Prostate gland (tissue), 2 donors: Measurements from ENCODE around the gene HTRA2. TPM values are rescaled to one million over a fixed set of nuclear protein-coding genes. Genes with fewer than 3 reads are reported as not detected.

Experiments
- DNase-seq: peaks from one replicate; pipeline ENCODE4 v3.0.0-alpha.2; 2019; ENCODE audit warnings: low spot score
- H3K27ac ChIP-seq, 2 donors: fragments of 200-600 bp; sonication (generic); 2 replicates each; pipeline ENCODE4 v1.5.1; 2017 to 2019
- H3K27me3 ChIP-seq: fragments of 200-600 bp; sonication (generic); replicated peaks from 2 replicates; pipeline ENCODE4 v1.5.1; 2019; ENCODE audit not compliant: insufficient read depth
- H3K36me3 ChIP-seq, 2 donors: fragments of 200-600 bp; sonication (generic); 1 replicate in 1 of 2; 2 replicates in 1 of 2; pipeline versions ENCODE4 v1.5.1 to v1.8.1; 2017 to 2019
- H3K4me1 ChIP-seq: fragments of 200-600 bp; sonication (generic); replicated peaks from 2 replicates; pipeline ENCODE4 v1.5.1; 2019
- H3K4me3 ChIP-seq, 2 donors: fragments of 200-600 bp; sonication (generic); 2 replicates each; pipeline ENCODE4 v1.5.1; 2017 to 2019
- H3K9me3 ChIP-seq: fragments of 200-600 bp; sonication (generic); 2 replicates; pipeline ENCODE4 v1.5.1; 2017
- POLR2A ChIP-seq: fragments of 450-650 bp; IDR thresholded peaks from one replicate; pipeline ENCODE4 v1.6.1; 2016; ENCODE audit warnings: antibody characterized with exemption, mild to moderate bottlenecking
- POLR2AphosphoS5 ChIP-seq: sonication (generic); formaldehyde crosslinking; IDR thresholded peaks from one replicate; pipeline ENCODE4 v1.6.1; 2017; ENCODE audit warnings: antibody characterized with exemption
- WGBS: methylation state at CpG from one replicate; pipeline ENCODE4 v1.1.5; 2018; 5-methylcytosine and 5-hydroxymethylcytosine counted together
- intact Hi-C: fragments of 100-400 bp; cut with DNase I; formaldehyde crosslinking; loops from one replicate; pipeline ENCODE4 v1.14.2; 2022
- total RNA-seq, 2 donors: library from RNA; depleted of rRNA; stranded (reverse); fragments of >200 nt; gene quantifications; one replicate each; pipeline ENCODE4 v1.1.0, GENCODE V29; 2016
- TF ChIP-seq, protein P1 (sequence below), 4 experiments: fragments of 200-600 bp in 2 of 4; fragments of 450-650 bp in 2 of 4; sonication (generic) in 2 of 4; IDR thresholded peaks; 1 replicate in 3 of 4; 2 replicates in 1 of 4; pipeline ENCODE4 v1.5.1; 2016 to 2019; ENCODE audit warnings: antibody characterized with exemption in 4 of 4, mild to moderate bottlenecking in 2 of 4, moderate library complexity in 2 of 4

HTRA2 gene
- total RNA-seq, 2 donors from 2014 or later = 19.1 to 37.9 TPM

DNA sequence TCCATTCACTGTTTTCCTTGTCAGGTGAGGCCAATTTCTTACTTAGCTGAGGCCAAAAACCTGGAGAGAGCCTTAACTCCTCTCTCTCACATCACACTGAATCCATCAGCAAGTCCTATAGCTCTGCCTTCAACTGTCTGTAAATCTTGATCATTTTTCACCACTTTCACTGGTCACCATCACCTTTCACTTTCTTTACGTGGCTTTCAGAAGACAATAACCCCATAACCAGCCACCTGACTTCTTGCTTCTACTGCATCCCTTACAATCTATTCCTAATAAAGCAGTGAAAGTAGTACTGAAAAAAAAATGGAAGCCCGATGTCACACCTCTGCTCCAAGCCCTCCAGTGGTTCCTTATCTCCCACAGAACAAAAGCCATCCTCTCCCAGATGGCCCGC is 16.3 kb downstream of the HTRA2 start:
- Histone ChIP-seq H3K27ac (no peak overlapping the region), H3K4me1 (no peaks in the 10 kb centered on the region), H3K9me3 (no peaks in the 10 kb centered on the region), H3K36me3 (no peaks in the 10 kb centered on the region), H3K27me3 (no peaks in the 10 kb centered on the region), H3K4me3 (no peak overlapping the region)
- DNase-seq = no peak
- intact Hi-C loops = no loop called here
- WGBS = 83% methylated on average over 3 of the region's 3 CpGs
- TF ChIP-seq, protein P1, sequence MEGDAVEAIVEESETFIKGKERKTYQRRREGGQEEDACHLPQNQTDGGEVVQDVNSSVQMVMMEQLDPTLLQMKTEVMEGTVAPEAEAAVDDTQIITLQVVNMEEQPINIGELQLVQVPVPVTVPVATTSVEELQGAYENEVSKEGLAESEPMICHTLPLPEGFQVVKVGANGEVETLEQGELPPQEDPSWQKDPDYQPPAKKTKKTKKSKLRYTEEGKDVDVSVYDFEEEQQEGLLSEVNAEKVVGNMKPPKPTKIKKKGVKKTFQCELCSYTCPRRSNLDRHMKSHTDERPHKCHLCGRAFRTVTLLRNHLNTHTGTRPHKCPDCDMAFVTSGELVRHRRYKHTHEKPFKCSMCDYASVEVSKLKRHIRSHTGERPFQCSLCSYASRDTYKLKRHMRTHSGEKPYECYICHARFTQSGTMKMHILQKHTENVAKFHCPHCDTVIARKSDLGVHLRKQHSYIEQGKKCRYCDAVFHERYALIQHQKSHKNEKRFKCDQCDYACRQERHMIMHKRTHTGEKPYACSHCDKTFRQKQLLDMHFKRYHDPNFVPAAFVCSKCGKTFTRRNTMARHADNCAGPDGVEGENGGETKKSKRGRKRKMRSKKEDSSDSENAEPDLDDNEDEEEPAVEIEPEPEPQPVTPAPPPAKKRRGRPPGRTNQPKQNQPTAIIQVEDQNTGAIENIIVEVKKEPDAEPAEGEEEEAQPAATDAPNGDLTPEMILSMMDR (IDR thresholded peaks at IDR 0.05) = no peak
- TF ChIP-seq POLR2A (no peak), POLR2AphosphoS5 (no peak)

DNA sequence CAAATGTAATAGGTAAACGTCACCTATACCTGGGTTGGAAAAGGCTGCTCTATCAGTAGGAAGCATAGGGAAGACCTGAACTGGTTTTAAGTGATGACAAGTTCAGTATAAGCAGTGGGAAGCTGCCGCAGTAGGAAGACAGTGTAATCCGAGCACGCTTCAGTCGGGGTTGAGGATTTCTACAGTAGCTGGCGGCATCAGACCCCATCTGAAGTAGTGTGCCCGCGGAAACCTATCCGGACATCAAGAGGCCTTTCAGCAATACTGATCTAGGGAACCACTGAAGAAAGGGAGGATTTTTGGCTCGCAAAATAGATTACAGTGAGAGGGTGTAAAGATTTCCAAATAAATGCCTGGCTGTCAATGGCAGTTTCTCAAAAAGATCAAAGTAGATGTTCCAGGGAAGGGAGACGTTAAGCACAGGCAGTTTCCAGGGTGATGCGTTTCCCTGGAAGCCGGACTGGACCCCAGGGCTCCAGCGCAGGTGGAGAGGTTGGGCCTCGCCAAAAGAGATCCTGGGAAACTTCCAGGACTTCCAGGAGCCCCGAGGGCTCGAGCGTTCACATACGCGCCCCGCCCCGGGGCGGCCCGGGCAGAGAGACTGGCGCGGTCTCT is 18.7 kb downstream of the HTRA2 start:
- no peaks in the 10 kb centered on the region for H3K36me3 ChIP-seq
- peak overlapping the region; percentile 20 to 49 for H3K27ac ChIP-seq
- TF ChIP-seq POLR2AphosphoS5 = no peak
- no peak for TF ChIP-seq POLR2A
- WGBS = 8% methylated on average over 26 of the region's 26 CpGs
- H3K9me3 ChIP-seq = no peaks in the 10 kb centered on the region
- H3K4me1 ChIP-seq = no peaks in the 10 kb centered on the region
- H3K4me3 ChIP-seq = peak overlapping the region; percentile 40 to 44
- no peak for DNase-seq
- intact Hi-C loops = no loop called here
- H3K27me3 ChIP-seq = no peaks in the 10 kb centered on the region

DNA sequence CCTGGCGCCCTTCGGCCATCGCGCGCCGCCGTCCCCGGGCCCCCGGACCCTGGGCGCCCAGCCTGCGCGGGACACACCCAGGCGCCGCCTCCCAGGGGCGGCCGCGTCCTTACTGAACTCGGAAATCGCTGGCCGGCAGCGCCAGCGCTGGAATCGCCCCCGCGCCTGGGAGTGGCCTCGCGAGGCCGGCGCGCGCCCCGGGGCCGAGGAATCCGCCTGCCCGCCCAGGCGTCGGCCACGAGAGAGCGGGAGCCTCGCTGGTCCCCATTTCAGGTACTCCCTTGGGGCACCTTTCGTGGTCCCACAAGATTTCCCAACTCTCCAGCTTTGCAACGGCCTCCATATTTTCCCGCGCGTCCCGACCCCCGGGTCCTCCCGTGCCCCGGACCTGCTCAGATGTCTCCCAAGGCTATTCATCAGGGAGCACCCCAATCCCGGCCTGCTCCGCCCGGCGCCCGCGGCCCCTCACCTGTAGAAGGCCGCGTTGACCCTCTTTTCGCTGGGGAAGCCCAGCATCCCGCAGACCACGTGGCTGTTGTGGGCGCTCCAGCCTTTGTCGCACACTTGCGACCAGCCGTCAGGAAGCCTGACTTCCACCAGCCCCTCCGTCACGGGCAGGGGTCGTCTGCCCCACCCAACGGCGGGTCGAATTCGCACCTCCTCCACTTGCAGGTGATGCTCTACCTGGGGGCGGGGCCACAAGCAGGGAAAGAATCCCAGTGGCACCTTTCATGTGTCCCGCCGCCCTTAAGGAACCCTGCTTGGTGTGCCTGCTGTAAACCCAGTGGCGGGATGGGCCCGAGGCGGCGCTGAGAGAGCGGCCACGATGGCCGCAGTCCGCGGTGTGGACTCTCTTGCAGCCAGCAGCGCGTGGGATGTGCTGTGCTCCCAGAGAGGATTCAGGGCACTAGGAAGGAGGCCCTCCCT is 19.4 kb downstream of the HTRA2 start:
- WGBS = 8% methylated on average over 46 of the region's 85 CpGs
- Histone ChIP-seq H3K9me3 (no peaks in the 10 kb centered on the region), H3K27ac (peak overlapping the region; percentile 20 to 49), H3K4me3 (peak overlapping the region; percentile 40 to 44), H3K4me1 (no peaks in the 10 kb centered on the region), H3K27me3 (no peaks in the 10 kb centered on the region), H3K36me3 (no peaks in the 10 kb centered on the region)
- TF ChIP-seq, protein P1 (IDR thresholded peaks at IDR 0.05) = no peak
- TF ChIP-seq POLR2AphosphoS5 (no peak), POLR2A (peak; percentile 28)
- intact Hi-C loops = no loop called here
- peak; percentile 32 for DNase-seq

DNA sequence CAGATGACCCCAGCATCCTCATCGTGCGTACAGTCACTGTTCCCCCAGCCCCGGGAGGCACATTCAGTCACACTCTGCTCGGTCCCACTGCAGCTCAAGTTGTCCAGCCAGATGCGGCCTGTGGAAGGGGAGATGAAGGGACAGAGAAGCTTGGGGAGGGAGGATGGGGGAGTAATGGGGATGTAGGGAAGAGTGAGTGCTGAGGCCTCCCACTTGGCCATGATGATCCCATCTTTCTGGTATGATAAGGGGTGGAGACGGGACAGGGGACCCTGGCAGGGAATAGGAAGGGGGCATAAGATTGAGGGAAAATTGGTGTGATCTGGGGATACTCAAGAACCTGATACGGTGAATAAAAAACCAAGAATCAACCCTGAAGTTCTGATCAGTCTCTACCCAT is 20.5 kb downstream of the HTRA2 start:
- 93% methylated on average over 7 of the region's 7 CpGs for WGBS
- intact Hi-C loops = no loop called here
- H3K4me1 ChIP-seq = no peaks in the 10 kb centered on the region

DNA sequence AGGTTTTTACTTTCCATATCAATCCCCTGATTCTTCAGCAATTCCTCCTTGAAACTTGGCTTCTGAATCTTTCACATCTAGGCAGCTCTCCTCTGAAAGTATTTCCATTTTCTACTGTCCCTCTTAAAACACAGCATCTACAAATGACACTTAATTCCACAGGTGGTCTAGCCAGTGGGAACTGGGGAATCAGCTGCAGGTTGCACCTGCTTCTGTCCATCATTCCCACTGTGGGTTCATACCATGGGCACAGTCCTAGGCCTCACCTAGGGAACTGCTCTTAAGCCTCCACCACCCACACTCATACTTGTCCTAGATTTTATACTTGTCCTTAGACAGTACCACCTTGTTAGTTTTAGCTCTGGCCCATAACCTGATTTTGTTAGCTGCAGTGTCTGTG is 21.8 kb downstream of the HTRA2 start:
- Histone ChIP-seq H3K9me3 (no peaks in the 10 kb centered on the region), H3K36me3 (no peaks in the 10 kb centered on the region), H3K4me3 (no peak overlapping the region), H3K27me3 (no peaks in the 10 kb centered on the region), H3K27ac (no peak overlapping the region), H3K4me1 (no peaks in the 10 kb centered on the region)
- intact Hi-C loops = no loop called here
- no peak for DNase-seq
- TF ChIP-seq POLR2AphosphoS5 = no peak
- TF ChIP-seq, protein P1 (IDR thresholded peaks at IDR 0.05) = no peak
- TF ChIP-seq POLR2A = no peak

More for the DNA sequence above, 20.5 kb downstream of the HTRA2 start:
- no peak overlapping the region for H3K4me3 ChIP-seq
- TF ChIP-seq, protein P1 (IDR thresholded peaks at IDR 0.05) = no peak
- TF ChIP-seq POLR2AphosphoS5 (no peak), POLR2A (no peak)
- no peaks in the 10 kb centered on the region for H3K27me3 ChIP-seq
- no peaks in the 10 kb centered on the region for H3K9me3 ChIP-seq
- no peak overlapping the region for H3K27ac ChIP-seq
- no peak for DNase-seq
- H3K36me3 ChIP-seq = no peaks in the 10 kb centered on the region
